Inflammatory macrophage treated with lipopolysaccharide for 1 hour (primary cell): ENCODE results near the gene OR6S1.
"Not testable (repeated sequence)": the region's sequence is repeated elsewhere in the genome, so short reads cannot be mapped to it uniquely, and the experiment has no call there.

Experiments used
- DNase-seq, 2 donors: peaks; one replicate each; pipeline ENCODE4 v3.0.0-alpha.2; 2020 to 2022

The OR6S1 gene

DNA sequence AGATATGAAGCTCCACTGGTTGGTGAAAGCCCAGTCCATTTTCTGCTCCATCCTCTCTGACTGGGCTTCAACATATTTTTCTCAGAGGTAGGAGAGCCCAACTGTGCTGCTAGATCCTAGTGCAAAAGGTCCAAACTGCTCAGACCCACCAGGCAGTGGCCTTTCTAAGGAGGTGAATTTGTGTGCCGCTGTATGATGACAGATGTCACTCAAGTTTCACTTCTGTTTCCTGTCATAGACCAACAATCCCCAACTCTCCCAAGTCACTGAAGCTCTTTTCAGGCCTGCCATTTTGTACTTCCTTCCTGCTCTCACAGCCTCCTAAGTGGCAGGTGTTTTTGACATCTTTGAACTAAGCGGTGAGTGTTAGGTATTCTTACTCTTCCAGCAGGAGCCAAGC, 26.5 kb upstream of the OR6S1 start:
- DNase-seq = no peak

DNA sequence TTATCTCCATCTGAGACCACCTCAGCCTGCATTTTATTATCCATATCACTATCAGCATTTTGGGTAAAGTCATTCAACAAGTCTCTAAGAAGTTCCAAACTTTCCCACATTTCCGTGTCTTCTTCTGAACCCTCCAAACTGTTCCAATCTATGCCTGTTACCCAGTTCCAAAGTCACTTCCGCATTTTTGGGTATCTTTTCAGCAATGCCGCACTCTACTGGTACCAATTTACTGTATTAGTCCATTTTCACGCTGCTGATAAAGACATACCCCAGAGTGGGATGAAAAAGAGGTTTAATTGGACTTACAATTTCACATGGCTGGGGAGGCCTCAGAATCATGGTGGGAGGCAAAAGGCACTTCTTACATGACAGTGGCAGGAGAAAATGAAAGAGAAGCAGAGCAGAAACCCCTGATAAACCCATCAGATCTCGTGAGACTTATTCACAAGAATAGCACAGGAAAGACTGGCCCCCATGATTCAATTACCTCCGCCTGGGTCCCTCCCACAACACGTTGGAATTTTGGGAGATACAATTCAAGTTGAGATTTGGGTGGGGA, 25.0 kb upstream of the OR6S1 start:
- DNase-seq = not testable (repeated sequence)

- peak; percentile 70 to 71 for DNase-seq
Measured at GRCh38 chr14:20662968-20663732, 21.7 kb upstream of the OR6S1 start.

- DNase-seq = no peak
Measured at GRCh38 chr14:20661197-20661596, 19.7 kb upstream of the OR6S1 start.

GRCh38 chr14:20659813-20660395, 18.4 kb upstream of the OR6S1 start:
- no peak for DNase-seq

- no peak for DNase-seq
Measured at GRCh38 chr14:20659336-20659735, 17.8 kb upstream of the OR6S1 start.

GRCh38 chr14:20658246-20658645, 16.8 kb upstream of the OR6S1 start:
- DNase-seq = no peak

GRCh38 chr14:20657216-20658211, 16.0 kb upstream of the OR6S1 start:
- DNase-seq = no peak

DNA sequence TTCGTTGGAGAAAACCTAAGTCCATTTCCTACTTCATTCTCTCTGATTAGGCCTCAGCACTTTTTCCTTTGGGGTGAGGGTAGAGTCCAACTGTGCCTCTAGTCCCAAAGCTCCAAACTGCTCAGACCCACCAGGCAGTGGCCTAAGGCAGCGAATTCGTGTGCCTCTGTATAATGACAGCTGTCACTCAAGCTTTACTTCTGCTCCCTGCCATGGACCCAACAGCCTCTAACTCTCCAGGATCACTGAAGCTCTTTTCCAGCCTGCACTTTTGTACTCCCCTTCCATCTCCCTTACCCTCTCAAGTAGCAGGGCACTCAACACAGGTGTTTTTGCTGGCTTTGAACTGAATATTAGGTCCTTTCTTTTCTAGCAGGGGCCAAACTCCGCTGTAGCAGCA, 14.8 kb upstream of the OR6S1 start:
- DNase-seq = no peak

DNA sequence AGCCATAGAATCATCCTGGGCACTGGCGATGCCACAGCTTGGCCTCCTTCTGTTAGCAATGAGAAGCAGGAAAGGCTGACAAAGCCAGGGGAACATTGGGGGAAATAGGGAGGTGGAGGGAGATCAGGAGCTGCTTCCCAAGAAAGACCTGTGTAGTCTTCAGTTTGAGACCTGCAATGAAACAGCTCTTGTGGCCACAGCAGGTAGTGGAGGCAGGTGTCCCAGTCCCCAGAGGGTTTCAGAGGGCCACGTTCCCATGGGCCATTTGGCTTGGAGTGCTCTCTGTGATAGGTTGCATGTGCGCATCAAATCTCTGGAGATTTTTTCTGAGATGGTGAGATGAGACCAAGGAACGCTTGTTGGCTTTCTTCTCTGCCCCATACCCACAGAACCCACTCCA, 14.4 kb upstream of the OR6S1 start:
- DNase-seq = no peak

- DNase-seq = peak; percentile 29 to 34
Measured at GRCh38 chr14:20652996-20653975, 11.8 kb upstream of the OR6S1 start.

- peak in 1 of 2 donors; percentile 64 for DNase-seq
Measured at GRCh38 chr14:20645481-20645880, 4.0 kb upstream of the OR6S1 start.

DNA sequence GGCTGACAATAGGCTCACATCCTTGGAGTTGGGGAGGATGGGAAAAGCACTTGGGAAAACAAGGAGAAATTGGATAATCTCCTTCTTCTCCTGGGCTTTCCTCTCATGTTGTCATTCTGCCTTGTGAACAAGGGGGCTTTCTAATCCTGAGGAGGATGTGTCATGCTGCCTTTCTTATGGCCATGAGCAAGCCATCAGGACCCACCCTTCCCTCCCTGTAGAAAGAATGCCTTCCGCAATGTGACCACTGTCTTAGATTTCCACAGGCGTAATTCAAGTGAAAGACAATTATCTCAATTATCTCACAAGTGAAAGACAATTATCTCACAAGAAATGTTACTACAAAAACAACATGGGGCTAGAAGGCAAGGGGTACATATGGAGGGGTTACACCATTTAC, 3.0 kb upstream of the OR6S1 start:
- DNase-seq = no peak

GRCh38 chr14:20642755-20643154, 1.3 kb upstream of the OR6S1 start:
- not testable (repeated sequence) for DNase-seq

DNA sequence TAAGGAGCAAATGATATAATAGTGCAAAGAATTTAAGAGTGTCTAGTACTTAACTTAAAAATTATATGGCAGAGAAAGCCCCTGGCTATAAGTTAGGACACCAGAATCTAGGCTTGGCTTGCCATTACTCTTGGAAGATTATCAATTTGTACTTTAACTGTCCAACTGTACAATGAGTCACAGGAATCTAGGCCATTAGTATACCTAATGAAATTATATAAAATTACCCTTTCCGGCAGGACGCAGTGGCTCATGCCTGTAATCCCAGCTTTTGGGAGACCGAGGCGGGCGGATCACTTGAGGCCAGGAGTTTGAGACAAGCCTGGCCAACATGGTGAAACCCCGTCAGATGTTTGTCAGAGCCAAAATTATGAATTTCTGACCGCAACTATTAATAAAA, 691 bp upstream of the OR6S1 start:
- no peak for DNase-seq

DNA sequence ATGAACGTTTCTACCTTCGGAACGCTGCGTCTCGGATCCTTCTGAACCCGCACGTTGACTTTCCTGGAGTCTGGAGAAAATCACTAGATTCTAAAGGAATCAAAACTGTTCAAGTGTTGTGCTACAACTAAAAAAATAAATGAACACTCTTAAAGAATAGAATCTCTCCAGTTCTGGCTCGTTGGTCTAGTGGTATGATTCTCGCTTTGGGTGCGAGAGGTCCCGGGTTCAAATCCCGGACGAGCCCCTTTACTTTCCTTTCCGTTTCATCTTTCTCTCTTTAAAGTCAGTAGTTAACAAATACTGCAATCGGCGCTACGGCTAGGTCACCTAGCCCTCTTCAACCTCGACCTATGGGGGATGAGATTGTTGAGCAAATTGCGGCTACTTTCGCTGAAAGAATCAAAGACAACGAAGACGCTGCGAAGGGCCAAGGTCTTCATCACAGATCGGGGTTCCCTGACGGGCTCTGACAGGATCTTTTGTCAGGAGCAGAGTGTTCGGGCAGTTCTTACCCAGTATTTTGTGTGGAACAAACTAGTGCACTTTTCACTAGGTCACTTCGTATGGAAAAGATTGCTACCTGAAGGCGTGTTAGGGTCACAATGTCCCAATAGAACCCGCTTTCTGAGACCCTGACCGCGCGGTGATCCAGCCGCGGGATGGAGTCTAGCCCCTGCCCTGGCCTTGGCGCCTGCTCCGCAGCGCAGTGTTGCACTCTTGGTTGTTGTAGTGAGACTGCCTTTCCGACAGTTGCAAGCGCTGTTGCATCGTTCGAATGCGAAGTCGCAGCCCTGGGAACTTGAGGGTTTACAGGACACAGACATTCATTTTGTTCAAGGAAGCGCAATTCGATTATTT, 8.4 kb downstream of the OR6S1 start:
- DNase-seq = peak; percentile 69 to 88

DNA sequence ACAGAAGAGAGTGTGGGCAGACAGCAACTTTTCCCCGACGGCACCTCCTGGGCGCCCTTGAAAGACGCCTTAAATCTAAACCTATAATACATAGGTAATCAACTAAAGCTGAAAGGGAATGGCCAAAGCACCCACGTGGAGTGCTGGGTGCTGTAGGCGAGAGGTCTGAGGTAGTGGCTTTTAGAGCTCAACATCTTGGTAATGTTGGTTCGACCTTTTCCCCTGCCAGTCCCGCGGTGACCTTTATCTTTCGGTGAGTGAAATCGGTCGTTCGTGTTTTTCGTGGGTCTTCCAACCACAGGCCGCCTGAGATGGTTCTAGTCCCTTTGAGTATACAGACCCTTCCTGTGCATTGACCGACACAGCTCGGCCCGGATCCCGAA, 9.1 kb downstream of the OR6S1 start:
- no peak for DNase-seq

- peak in 1 of 2 donors; percentile 41 for DNase-seq
Measured at GRCh38 chr14:20631880-20632389, 9.6 kb downstream of the OR6S1 start.

GRCh38 chr14:20631023-20631879, 10.2 kb downstream of the OR6S1 start:
- peak in 1 of 2 donors; percentile 81 for DNase-seq
